Gastrocnemius medialis (tissue), 4 donors: Measurements from ENCODE around the gene EMC8.

Experiments
- POLR2A ChIP-seq, 2 donors: fragments of 450-650 bp; IDR thresholded peaks; one replicate each; pipeline ENCODE4 v1.6.1; 2017; ENCODE audit warnings: antibody characterized with exemption in 2 of 2, mild to moderate bottlenecking in 2 of 2, moderate library complexity in 2 of 2
- TF ChIP-seq, protein P1 (sequence below), 5 experiments: fragments of 450-650 bp in 3 of 5; fragments of 200-600 bp in 2 of 5; sonication (generic) in 2 of 5; IDR thresholded peaks in 4 of 5; conservative IDR thresholded peaks in 1 of 5; 1 replicate in 4 of 5; 2 replicates in 1 of 5; pipeline ENCODE4 v1.5.1; 2016 to 2019; ENCODE audit warnings: antibody characterized with exemption in 5 of 5, mild to moderate bottlenecking in 3 of 5, moderate library complexity in 3 of 5

DNA sequence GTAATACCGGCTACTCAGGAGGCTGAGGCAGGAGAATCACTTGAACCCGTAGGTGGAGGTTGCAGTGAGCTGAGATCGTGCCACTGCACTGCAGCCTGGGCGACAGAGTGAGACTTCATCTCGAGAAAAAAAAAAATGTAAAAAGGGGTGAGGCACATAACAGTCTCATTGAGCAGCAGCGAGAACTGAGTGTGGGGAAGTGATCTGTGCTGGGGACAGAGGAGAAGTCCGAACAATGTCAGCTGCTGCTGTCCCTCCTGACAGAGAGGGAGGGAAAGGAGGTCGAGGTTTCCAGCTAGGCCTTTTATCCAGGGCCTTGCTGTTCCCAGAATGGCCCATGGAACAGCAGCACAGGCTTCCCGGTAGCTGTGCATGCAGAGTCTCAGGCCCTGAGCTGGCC, 62.4 kb downstream of the EMC8 start:
- TF ChIP-seq POLR2A (IDR thresholded peaks at IDR 0.05) = no peak
- TF ChIP-seq, protein P1, sequence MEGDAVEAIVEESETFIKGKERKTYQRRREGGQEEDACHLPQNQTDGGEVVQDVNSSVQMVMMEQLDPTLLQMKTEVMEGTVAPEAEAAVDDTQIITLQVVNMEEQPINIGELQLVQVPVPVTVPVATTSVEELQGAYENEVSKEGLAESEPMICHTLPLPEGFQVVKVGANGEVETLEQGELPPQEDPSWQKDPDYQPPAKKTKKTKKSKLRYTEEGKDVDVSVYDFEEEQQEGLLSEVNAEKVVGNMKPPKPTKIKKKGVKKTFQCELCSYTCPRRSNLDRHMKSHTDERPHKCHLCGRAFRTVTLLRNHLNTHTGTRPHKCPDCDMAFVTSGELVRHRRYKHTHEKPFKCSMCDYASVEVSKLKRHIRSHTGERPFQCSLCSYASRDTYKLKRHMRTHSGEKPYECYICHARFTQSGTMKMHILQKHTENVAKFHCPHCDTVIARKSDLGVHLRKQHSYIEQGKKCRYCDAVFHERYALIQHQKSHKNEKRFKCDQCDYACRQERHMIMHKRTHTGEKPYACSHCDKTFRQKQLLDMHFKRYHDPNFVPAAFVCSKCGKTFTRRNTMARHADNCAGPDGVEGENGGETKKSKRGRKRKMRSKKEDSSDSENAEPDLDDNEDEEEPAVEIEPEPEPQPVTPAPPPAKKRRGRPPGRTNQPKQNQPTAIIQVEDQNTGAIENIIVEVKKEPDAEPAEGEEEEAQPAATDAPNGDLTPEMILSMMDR (IDR thresholded peaks at IDR 0.05 in 4 of 5, conservative IDR thresholded peaks at IDR 0.05 in 1 of 5) = no peak
